Stimulated activated naive CD4-positive, alpha-beta T cell treated with Interleukin-2 at 50 U/mL for 16 hours (primary cell): ENCODE results near the gene OR10A5.
"Not testable (repeated sequence)": the region's sequence is repeated elsewhere in the genome, so short reads cannot be mapped to it uniquely, and the experiment has no call there.

Source experiments
- DNase-seq: peaks from one replicate; lab custom pipeline; 2025; lab: John Stamatoyannopoulos, UW

The OR10A5 gene

GRCh38 chr11:6876325-6876724, 30.8 kb downstream of the OR10A5 start, which contains the start of gene OR10A4:
TSS of gene OR10A4 (plus strand) at chr11:6876625. CDS start at chr11:6876648, 23 bp downstream.
- DNase-seq, result no peak

- DNase-seq, result no peak
Observed at GRCh38 chr11:6876914-6877313, 31.4 kb downstream of the OR10A5 start.

GRCh38 chr11:6882751-6883150, 37.3 kb downstream of the OR10A5 start:
- no peak for DNase-seq

GRCh38 chr11:6887711-6888110, 42.2 kb downstream of the OR10A5 start:
- DNase-seq, result not testable (repeated sequence)

- DNase-seq, result no peak
Observed at GRCh38 chr11:6888830-6889229, 43.3 kb downstream of the OR10A5 start.

- no peak for DNase-seq
Observed at GRCh38 chr11:6889835-6890234, 44.4 kb downstream of the OR10A5 start.

GRCh38 chr11:6892400-6892799, 46.9 kb downstream of the OR10A5 start, which contains the start of gene OR2D2:
TSS of gene OR2D2 (minus strand) at chr11:6892500. CDS start at chr11:6892500, 0 bp downstream.
- no peak for DNase-seq

GRCh38 chr11:6894097-6894496, 48.6 kb downstream of the OR10A5 start:
- DNase-seq, result no peak

GRCh38 chr11:6895010-6895409, 49.5 kb downstream of the OR10A5 start:
- no peak for DNase-seq
